ENCODE data around the gene SUSD4.

GRCh38 chr1:223223091-223223995, 140.6 kb downstream of the SUSD4 start:
- TF ChIP-seq CTCF (IDR thresholded peaks at IDR 0.05): no peak
- no peak for TF ChIP-seq POLR2A (IDR thresholded peaks at IDR 0.05)
